ENCODE results near the gene VWA7.

The VWA7 gene

GRCh38 chr6:31781244-31782125 lies 4.4 kb upstream of the VWA7 start:
- TF ChIP-seq REST (IDR thresholded peaks at IDR 0.05; ENCODE audit: insufficient read depth in 1 of 2, low read depth in 2 of 2, low read length in 2 of 2) (no peak), SIN3A (IDR thresholded peaks at IDR 0.05; ENCODE audit: borderline replicate concordance, insufficient read depth, low read length) (no peak), TAF1 (IDR thresholded peaks at IDR 0.05; ENCODE audit: borderline replicate concordance, insufficient read depth, low read length) (no peak), FOXP2 (optimal IDR thresholded peaks at IDR 0.05; ENCODE audit: borderline replicate concordance, extremely low read depth, extremely low read length, insufficient read depth) (no peak), POLR2AphosphoS5 (IDR thresholded peaks at IDR 0.05; ENCODE audit: low read depth, low read length) (no peak; the same call in 1 of the 2 replicates)

- TF ChIP-seq REST (IDR thresholded peaks at IDR 0.05; ENCODE audit: insufficient read depth in 1 of 2, low read depth in 2 of 2, low read length in 2 of 2) = no peak
- no peak for TF ChIP-seq TAF1 (IDR thresholded peaks at IDR 0.05; ENCODE audit: borderline replicate concordance, insufficient read depth, low read length)
- no peak for TF ChIP-seq POLR2AphosphoS5 (IDR thresholded peaks at IDR 0.05; ENCODE audit: low read depth, low read length)
- TF ChIP-seq SIN3A (IDR thresholded peaks at IDR 0.05; ENCODE audit: borderline replicate concordance, insufficient read depth, low read length) = no peak
- TF ChIP-seq FOXP2 (optimal IDR thresholded peaks at IDR 0.05; ENCODE audit: borderline replicate concordance, extremely low read depth, extremely low read length, insufficient read depth) = no peak
These were observed 3.5 kb upstream of the VWA7 start for GRCh38 chr6:31780507-31781243.

- TF ChIP-seq REST (IDR thresholded peaks at IDR 0.05; ENCODE audit: insufficient read depth in 1 of 2, low read depth in 2 of 2, low read length in 2 of 2) (no peak), POLR2AphosphoS5 (IDR thresholded peaks at IDR 0.05; ENCODE audit: low read depth, low read length) (no peak), SIN3A (IDR thresholded peaks at IDR 0.05; ENCODE audit: borderline replicate concordance, insufficient read depth, low read length) (no peak), TAF1 (IDR thresholded peaks at IDR 0.05; ENCODE audit: borderline replicate concordance, insufficient read depth, low read length) (no peak), FOXP2 (optimal IDR thresholded peaks at IDR 0.05; ENCODE audit: borderline replicate concordance, extremely low read depth, extremely low read length, insufficient read depth) (no peak)
These were observed 2.8 kb upstream of the VWA7 start for GRCh38 chr6:31779908-31780307.

GRCh38 chr6:31778999-31779885 lies 2.1 kb upstream of the VWA7 start:
- TF ChIP-seq REST (IDR thresholded peaks at IDR 0.05; ENCODE audit: insufficient read depth in 1 of 2, low read depth in 2 of 2, low read length in 2 of 2) (no peak), SIN3A (IDR thresholded peaks at IDR 0.05; ENCODE audit: borderline replicate concordance, insufficient read depth, low read length) (no peak), TAF1 (IDR thresholded peaks at IDR 0.05; ENCODE audit: borderline replicate concordance, insufficient read depth, low read length) (no peak), POLR2AphosphoS5 (IDR thresholded peaks at IDR 0.05; ENCODE audit: low read depth, low read length) (no peak), FOXP2 (optimal IDR thresholded peaks at IDR 0.05; ENCODE audit: borderline replicate concordance, extremely low read depth, extremely low read length, insufficient read depth) (no peak)

All from PFSK-1 (cell line).